ENCODE measurements around the gene KRI1. TPM values are rescaled to one million over a fixed set of nuclear protein-coding genes. Genes with fewer than 3 reads are reported as not detected.
A peak's percentile ranks its signal among the peaks of the same experiment; 100 is the strongest.
"Not testable (repeated sequence)": the region's sequence is repeated elsewhere in the genome, so short reads cannot be mapped to it uniquely, and the experiment has no call there.

Gene KRI1
- total RNA-seq, 2 donors from 2014 or later, result 11.0 to 15.0 TPM

DNA sequence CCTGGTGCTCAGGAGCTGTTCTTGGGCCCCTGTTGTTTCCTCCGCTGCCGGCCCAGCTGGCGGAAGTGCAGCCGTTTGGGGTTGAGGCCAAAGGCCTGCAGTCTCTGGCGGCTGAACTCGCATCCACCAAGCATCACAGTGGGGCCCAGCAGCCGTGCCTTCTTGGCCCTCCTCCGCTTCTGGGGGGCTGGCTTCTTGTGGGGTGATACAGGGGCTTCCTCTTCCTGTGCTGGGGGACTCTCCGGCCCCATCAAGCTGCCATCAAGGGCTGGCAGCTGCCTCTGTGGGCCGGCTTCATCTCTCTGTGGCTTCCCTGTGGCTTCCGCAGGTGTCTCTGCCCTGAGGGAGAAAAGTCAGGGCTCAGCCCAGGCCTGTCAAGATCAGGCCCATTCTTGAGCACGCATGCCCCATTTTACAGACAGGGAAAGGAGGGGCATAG is 11.8 kb downstream of the KRI1 start:
- DNase-seq (no peak), ATAC-seq (peak; percentile 13 to 14)
- intact Hi-C loops (cut with DNase I), result no loop called here

DNA sequence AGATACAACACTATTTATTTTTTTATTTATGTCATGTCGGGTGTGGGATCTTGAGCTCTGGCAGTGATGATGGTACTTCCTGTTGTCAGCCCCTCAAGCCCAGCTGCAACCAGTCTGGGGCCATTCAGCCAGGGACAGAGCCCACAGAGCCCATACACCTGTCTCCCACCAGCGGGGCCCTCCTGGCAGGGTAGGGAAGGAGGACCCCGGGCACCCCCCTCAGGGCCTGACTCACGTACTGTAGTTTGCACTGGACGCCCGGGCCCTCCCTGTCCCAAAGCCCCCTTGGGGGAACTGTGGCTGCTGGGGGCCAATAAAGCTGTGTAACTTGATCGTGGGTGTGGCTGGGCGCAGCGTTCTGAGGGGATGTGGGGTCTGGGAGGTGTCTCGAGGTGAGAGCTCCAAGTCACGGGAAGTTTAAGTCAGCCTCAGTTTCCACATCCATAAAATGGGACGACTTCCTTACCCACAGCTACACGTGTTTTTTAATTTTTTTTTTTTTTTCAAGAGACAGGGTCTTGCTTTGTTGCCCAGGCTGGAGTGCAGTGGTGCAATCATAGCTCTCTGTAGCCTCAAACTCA is 12.6 kb downstream of the KRI1 start:
- peak in 1 of 2 donors; percentile 3 for ATAC-seq
- DNase-seq, result no peak
- intact Hi-C loops (cut with DNase I), result no loop called here

DNA sequence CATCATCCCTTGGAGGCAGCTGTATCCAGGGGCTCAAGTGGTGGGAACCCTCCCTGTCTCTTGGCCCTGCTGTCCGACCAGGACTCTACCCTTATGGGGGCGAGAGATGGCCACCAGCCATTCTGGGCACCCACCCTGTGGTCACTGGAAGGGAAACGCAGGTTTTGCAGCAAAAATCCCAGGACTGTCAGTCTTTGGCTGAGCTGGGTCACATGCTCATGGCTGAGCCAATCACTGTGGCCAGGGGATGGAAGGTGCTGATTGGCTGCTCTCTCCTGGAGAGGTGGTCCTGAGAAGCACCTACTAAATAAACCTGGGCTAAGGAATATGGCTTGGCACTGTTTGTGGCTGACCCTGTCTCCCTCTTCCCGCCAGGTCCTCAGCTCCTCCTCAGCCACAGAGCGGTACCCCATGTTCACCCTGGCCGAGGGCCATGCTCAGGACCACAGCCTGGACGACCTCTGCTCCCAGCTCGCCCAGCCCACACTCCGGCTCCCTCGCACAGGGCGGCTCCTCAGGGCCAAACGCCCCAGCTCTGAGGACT is 13.2 kb downstream of the KRI1 start:
- peak in 1 of 2 donors; percentile 13 for ATAC-seq
- DNase-seq, result no peak
- intact Hi-C loops (cut with DNase I), result no loop called here

DNA sequence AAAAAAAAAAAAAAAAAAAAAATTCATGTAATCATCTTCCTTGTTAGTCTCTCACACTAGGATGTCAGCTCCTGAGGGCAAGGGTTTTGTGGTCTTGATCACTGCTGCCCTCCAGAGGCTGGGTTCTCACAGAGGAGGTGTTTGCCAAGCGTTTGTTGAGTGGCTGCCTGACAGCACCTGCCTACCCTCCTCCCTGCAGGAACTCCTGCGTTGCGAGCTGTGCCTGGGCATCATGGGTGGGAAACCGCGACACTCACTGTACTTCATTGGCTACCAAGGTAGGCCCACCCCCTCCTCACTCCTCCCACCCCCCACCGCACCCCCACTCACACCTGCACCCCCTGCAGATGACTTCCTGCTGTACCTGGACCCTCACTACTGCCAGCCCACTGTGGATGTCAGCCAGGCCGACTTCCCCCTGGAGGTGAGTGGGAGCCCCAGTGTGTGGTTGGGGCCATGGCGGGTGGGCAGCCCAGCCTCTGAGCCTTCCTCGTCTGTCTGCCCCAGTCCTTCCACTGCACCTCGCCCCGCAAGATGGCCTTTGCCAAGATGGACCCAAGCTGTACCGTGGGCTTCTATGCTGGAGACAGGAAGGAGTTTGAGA is 14.0 kb downstream of the KRI1 start:
- intact Hi-C loops (cut with DNase I), result no loop called here

DNA sequence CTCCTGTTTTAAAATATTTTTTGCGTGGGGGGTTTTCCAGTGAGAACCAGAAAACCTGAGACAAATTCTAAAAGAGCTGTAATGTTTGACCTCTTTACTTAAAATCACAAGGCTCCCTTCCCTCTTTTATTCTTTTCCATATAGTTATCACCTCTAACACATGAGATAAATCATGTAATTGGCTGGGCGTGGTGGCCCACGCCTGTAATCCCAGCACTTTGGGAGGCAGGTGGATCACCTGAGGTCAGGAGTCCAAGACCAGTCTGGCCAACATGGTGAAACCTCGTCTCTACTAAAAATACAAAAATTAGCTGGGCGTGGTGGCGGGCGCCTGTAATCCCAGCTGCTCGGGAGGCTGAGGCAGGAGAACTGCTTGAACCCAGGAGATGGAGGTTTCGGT is 14.8 kb downstream of the KRI1 start:
- intact Hi-C loops (cut with DNase I); ATAC-seq; DNase-seq: not testable (repeated sequence)

More for the DNA sequence above, 14.0 kb downstream of the KRI1 start:
- DNase-seq (no peak), ATAC-seq (no peak)

DNA sequence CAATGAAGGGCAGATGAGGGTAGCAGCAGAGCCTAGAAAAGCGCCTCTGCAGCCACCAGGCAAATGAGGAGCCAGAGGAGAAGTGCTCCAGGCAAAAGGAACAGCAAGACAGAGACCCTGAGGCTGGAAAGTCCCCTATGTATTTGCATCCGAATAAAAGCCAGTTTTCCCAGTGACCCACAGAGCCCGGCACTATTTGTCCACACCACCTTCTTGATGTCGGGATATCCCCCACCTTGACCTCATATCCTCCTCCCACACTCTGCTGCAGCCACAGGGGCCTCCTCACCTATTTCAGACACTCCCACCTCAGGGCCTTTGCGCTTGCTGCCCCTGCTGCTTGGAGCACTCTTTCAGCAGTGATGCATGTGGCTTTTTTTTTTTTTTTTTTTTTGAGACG is 15.5 kb downstream of the KRI1 start:
- ATAC-seq (no peak), DNase-seq (no peak)
- intact Hi-C loops (cut with DNase I), result no loop called here

DNA sequence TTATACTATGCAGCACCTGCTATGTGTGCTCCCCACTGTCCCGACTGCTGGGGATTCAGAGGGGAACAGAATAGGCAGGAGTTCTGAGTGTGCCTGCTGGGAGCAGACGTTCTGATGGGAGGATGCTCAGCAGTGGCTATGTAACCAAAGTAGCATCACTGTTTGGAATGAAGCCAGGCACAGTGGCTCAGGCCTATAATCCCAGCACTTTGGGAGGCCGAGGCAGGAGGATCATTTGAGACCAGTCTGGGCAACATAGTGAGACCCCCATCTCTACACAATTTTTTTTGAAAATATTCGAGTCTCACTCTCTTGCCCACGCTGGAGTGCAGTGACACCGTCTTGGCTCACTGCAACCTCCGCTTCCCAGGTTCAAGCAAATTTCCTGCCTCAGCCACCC is 16.1 kb downstream of the KRI1 start:
- intact Hi-C loops (cut with DNase I), result no loop called here
- ATAC-seq (no peak), DNase-seq (no peak)

DNA sequence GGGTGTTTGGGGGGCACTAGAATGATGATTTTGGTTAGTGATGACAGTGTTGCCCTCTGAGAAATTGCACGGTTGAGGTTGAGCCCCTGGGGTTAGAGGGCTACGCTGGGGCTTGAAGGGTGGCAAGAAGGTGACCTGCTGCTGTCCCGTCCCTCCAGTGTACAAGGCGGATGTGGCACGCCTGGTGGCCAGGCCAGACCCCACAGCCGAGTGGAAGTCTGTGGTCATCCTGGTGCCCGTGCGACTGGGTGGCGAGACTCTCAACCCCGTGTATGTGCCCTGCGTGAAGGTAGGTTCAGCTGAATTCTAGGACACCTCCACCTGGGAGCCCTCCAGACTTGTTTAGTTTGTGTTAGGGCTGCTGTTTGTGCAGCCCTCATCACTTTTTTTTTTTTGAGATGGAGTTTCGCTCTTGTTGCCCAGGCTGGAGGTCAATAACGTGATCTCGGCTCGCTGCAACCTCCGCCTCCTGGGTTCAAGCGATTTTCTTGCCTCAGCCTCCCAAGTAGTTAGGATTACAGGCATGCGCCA is 17.0 kb downstream of the KRI1 start:
- intact Hi-C loops (cut with DNase I), result no loop called here
- no peak for ATAC-seq
- DNase-seq, result no peak

DNA sequence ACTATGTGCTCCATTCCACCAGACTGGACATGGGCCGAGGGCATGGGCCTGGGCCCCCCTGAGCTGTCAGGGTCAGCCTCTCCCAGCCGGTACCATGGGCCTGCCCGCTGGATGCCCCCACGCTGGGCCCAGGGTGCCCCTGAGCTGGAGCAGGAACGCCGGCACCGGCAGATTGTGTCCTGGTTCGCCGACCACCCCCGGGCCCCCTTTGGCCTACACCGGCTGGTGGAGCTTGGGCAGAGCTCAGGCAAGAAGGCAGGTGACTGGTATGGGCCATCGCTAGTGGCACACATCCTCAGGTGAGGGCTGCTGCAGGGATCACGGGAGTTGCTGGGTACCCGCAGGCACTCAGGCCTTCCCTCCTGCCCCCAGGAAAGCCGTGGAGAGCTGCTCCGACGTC is 19.0 kb downstream of the KRI1 start:
- DNase-seq (no peak), ATAC-seq (no peak)
- intact Hi-C loops (cut with DNase I), result no loop called here

DNA sequence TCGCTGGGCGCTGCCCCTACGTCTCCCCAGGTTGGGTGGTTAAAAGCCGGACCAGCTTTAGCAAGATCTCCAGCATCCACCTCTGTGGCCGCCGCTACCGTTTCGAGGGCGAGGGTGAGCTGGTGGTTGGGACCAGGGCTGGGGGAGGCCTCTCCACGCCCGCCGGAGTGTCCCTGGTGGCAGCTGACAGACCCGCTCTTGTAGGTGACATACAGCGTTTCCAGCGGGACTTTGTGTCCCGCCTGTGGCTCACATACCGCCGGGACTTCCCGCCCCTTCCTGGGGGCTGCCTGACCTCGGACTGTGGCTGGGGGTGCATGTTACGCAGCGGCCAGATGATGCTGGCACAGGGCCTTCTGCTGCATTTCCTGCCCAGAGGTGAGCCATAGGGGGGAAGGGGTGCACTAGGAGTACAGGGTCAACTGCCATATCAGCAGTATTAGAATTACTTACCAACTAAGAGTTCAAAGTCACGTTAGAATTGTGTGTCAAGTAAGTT is 21.0 kb downstream of the KRI1 start:
- intact Hi-C loops (cut with DNase I), result no loop called here
- ATAC-seq (no peak), DNase-seq (no peak)

DNA sequence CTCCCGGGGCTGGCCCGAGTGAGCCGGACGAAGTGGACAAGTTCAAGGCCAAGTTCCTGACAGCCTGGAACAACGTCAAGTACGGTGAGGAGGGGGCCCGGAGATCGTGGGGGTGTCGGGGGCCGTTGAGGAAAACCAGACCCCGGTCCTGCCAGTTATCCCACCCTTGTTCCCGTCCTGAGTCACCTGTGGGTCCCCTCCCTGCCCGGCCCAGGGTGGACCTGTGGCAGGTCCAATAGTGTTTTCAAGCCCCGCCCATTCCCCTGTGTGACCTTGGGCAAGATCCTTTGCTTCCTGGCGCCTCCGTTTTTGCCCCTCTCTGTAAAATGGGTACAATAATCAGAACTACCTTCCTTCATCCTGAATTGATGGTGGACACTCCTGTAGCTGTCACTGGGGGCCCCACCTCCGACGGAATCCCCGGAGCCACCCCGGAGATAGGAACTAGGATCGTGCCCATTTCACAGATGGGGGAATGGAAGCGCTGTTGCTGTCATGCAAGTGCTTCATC is 21.5 kb downstream of the KRI1 start:
- ATAC-seq (peak; percentile 43 to 44), DNase-seq (peak; percentile 56)
- intact Hi-C loops (cut with DNase I), result no loop called here

DNA sequence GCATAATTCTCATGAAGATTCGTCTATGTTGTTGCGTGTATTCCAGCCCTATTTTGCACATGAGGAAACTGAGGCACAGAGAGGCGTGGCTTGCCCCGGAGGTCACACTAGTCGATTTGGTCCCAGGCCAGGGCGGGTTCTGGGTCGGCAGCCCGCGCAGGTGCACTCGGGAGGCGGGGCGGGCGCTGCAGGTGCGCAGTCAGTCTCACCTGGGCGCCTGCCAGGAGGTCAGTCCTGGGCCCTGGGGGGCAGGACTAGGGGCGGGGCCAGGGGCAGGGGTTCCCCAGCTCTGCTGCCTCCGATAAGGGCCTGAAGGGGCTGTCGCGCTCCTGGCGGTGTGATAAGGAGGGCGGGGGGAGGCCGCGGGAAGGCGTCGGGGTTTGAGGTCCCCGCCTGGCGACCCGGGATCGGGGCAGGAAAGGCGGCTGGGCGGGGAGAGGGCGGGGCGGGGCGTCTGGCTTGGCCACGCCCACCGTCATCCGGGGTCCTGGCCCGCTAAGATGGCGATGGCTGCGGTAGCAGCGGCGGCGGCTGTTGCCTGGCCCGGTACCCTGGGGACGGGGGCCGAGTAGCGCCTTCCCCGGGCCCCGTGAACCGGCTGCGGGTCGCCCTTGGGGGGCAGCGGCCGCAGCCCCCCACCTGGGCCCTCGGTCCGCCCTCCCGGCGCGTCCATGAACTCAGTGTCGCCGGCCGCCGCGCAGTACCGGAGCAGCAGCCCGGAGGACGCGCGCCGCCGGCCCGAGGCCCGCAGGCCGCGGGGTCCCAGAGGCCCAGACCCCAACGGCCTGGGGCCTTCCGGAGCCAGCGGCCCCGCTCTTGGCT is 22.2 kb downstream of the KRI1 start, which contains the start of gene ATG4D:
ATG4D (plus strand) TSS at position 485 of the 822 bp plus-strand sequence; CDS start at position 672, 187 bp downstream.
- peak; percentile 94 for ATAC-seq
- DNase-seq, result peak; percentile 81
- intact Hi-C loops (cut with DNase I), result no loop called here

DNA sequence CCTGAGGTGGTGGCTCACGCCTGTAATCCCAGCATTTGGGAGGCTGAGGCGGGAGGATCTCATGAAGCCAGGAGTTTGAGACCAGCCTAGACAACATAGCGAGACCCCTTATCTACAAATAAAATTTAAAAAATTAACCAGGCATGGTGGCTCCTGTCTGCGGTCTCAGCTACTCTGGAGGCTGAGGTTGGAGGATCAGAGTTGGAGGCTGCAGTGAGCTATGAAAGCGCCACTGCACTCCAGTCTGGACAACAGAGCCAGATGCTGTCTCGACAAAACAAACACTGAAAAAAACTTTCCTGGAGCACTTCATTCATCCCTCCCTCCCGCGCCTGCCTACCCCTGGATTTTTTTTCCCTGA is 22.8 kb downstream of the KRI1 start:
- intact Hi-C loops (cut with DNase I), result no loop called here
- DNase-seq (no peak), ATAC-seq (no peak)

DNA sequence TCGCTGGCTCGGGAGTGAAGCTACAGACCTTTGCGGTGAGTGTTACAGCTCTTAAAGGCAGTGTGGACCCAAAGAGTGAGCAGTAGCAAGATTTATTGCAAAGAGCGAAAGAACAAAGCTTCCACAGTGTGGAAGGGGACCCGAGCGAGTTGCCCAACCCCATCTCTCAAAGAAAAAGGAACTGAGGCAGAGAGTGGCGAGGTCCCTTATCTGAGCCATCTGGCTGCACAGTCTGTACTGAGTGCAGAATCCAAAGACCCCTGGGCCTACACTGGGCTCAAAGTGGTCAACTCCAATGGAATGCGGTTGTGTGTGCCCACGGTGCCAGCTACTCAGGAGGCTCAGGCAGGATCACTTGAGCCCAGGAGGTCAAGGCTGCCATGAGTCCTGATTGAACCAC is 26.8 kb downstream of the KRI1 start:
- intact Hi-C loops (cut with DNase I); ATAC-seq; DNase-seq: not testable (repeated sequence)

DNA sequence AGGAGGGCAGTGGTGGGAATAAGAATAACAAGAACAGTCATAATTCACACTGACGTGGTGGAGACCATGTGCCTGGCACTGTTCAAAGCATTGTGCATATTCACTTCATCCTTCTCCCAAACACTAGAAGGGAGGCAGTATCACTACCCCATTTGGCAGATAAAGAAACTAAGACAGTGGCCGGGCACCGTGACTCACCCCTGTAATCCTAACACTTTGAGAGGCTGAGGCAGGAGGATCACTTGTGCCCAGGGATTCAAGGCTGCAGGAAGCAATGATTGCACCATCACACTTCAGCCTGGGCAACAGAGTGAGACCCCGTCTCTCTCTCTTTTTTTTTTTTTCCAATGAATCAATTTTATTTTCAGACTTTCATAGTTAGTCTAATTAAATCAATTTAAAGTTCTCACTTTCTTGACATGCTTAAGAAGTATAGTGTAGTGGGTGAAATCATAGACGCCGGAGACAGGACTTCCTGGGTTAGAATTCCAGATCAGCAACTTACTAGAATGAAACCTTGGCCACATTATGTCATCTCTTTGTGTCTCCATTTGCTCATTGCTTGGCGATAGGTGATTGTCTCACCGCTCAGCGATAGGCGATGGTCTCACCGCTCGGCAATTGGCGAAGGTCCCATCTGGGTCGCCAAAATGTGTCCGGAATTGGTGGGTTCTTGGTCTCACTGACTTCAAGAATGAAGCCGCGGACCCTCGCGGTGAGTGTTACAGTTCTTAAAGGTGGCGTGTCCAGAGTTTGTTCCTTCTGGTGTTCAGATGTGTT is 27.4 kb downstream of the KRI1 start:
- intact Hi-C loops (cut with DNase I), result no loop called here
- DNase-seq (no peak), ATAC-seq (no peak)

DNA sequence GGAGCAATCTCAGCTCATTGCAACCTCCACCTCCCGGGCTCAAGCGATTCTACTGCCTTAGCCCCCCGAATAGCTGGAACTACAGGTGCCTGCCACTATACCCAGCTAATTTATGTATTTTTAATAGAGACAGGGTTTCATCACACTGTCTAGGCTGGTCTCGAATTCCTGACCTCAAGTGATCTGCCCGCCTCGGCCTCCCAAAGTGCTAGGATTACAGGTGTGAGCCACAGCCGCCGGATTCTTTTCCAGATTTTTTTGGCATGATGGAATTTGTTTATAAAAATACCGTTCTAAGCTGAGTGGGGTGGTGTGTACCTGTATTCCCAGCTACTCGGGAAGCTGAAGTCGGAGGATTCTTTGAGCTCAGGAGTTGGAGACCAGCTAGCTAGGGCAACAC is 28.1 kb downstream of the KRI1 start:
- no peak for DNase-seq
- intact Hi-C loops (cut with DNase I), result no loop called here
- ATAC-seq, result no peak

DNA sequence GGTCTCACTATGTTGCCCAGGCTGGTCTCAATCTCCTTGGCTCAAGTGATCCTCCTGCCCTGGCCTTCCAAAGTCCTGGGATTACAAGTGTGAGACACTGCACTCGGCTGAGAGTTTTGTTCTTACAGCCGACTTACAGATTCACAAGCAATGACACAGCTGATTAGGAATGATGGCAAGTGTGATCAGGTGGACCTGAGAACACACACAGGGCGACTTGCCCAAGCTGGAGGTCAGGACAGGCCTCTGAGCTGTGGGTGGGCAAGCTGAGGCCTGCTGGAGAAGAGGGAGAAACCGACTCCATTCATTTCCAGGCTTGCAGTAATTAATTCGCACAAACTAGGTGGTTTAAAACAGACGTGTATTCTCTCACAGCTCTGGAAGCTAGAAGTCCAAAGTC is 30.2 kb downstream of the KRI1 start:
- no peak for ATAC-seq
- DNase-seq, result no peak
- intact Hi-C loops (cut with DNase I), result no loop called here

DNA sequence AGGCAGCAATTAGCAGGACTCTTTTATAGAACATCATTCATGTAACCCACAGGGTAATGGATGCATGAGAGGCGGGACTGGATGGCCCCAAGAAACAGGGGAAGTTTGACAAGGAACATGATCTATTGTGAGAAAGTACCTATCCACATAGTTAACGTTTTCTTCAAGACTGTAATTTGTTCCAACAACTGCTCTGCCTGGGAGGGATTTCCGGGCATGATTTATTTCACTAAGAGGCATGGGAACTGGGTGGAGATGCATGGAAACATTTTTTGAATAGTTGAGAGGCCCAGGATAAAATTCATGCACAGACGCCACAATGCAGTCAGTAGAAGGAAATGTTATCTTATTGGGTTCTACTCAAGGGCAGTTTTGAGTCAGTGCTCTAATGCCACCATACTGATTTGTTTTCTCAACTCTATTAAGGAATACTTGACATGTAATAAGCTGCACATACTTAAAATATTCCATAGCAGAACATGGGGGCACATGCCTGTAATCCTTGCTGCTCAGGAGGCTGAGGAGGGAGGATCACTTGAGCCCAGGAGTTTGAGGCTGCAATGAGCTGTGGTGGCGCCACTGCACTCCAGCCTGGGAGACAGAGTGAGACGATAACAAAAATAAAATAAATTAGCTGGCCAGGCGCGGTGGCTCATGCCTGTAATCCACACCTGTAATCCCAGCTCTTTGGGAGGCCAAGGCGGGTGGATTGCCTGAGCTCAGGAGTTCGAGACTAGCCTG is 32.0 kb downstream of the KRI1 start:
- ATAC-seq, result peak in 1 of 2 donors; percentile 48
- intact Hi-C loops (cut with DNase I), result no loop called here
- DNase-seq, result no peak

Measured in left cardiac atrium (tissue), 4 donors.